DOHH2 (cell line): ENCODE results near the gene CNBP.

Experiments used
- H3F3A ChIP-seq: fragments of 200-600 bp; sonication (generic), shearing (Covaris generic); 2 replicates; pipeline ENCODE4 v1.6.0; 2016; ENCODE audit warnings: antibody characterized with exemption, mild to moderate bottlenecking; ENCODE audit not compliant: control insufficient read depth, insufficient read depth
- H3K27ac ChIP-seq: fragments of 200-600 bp; sonication (generic); 2 replicates; pipeline ENCODE4 v1.5.1; 2014; ENCODE audit warnings: low read depth, mild to moderate bottlenecking, low read length, moderate library complexity
- H3K27me3 ChIP-seq: fragments of 200-600 bp; sonication (generic); 2 replicates; pipeline ENCODE4 v1.6.1; 2014; ENCODE audit warnings: mild to moderate bottlenecking, low read length, mixed read lengths; ENCODE audit not compliant: control insufficient read depth
- H3K36me3 ChIP-seq: fragments of 200-600 bp; sonication (generic); 2 replicates; pipeline ENCODE4 v1.6.1; 2014; ENCODE audit warnings: mild to moderate bottlenecking, low read length, moderate library complexity, mixed read lengths; ENCODE audit not compliant: control insufficient read depth
- H3K4me1 ChIP-seq: fragments of 200-600 bp; sonication (generic); 2 replicates; pipeline ENCODE4 v1.6.1; 2014; ENCODE audit warnings: mild to moderate bottlenecking, low read length, mixed read lengths; ENCODE audit not compliant: control insufficient read depth
- H3K4me2 ChIP-seq: fragments of 200-600 bp; sonication (generic); 2 replicates; pipeline ENCODE4 v1.6.0; 2014; ENCODE audit warnings: mild to moderate bottlenecking, low read length, moderate library complexity
- H3K4me3 ChIP-seq: fragments of 200-600 bp; sonication (generic); 2 replicates; pipeline ENCODE4 v1.5.1; 2014; ENCODE audit warnings: mild to moderate bottlenecking, low read length, mixed read lengths
- H3K79me2 ChIP-seq: fragments of 200-600 bp; sonication (generic); 2 replicates; pipeline ENCODE4 v1.6.1; 2014; ENCODE audit warnings: mild to moderate bottlenecking, low read length, mixed read lengths; ENCODE audit not compliant: control insufficient read depth
- H3K9me2 ChIP-seq: fragments of 200-600 bp; sonication (generic); replicated peaks from 2 replicates; pipeline ENCODE4 v1.6.1; 2014; ENCODE audit warnings: mild to moderate bottlenecking, low read length, mixed read lengths; ENCODE audit not compliant: control insufficient read depth
- H3K9me3 ChIP-seq: fragments of 200-600 bp; sonication (generic); 2 replicates; pipeline ENCODE4 v1.6.1; 2014; ENCODE audit warnings: antibody characterized with exemption, low read length, mixed read lengths; ENCODE audit not compliant: control insufficient read depth, insufficient read depth
- H4K20me1 ChIP-seq: fragments of 200-600 bp; sonication (generic); 2 replicates; pipeline ENCODE4 v1.6.0; 2014; ENCODE audit warnings: low read depth, mild to moderate bottlenecking, antibody characterized with exemption, low read length, moderate library complexity; ENCODE audit not compliant: control insufficient read depth, insufficient read depth
- CTCF ChIP-seq: fragments of 200-600 bp; sonication (generic); IDR thresholded peaks from one replicate; pipeline ENCODE4 v1.5.1; 2014; ENCODE audit warnings: antibody characterized with exemption, mild to moderate bottlenecking, low read depth, low read length; ENCODE audit not compliant: poor library complexity, severe bottlenecking
- EZH2phosphoT487 ChIP-seq: fragments of 200-600 bp; sonication (generic); IDR thresholded peaks from 2 replicates; pipeline ENCODE4 v1.6.1; 2017; ENCODE audit warnings: borderline replicate concordance, mild to moderate bottlenecking, antibody characterized with exemption, low read length, moderate library complexity, mixed read lengths

CNBP gene

GRCh38 chr3:129122412-129123011 is 61.2 kb downstream of the CNBP start:
- no peak for TF ChIP-seq EZH2phosphoT487
- no peak for TF ChIP-seq CTCF
- H3F3A ChIP-seq: peaks cover 17% of the 10 kb centered on the region
- H3K4me1 ChIP-seq: peaks cover 33% of the 10 kb centered on the region
- no peaks in the 10 kb centered on the region for H3K36me3 ChIP-seq
- no peaks in the 10 kb centered on the region for H3K27me3 ChIP-seq
- H3K79me2 ChIP-seq: peaks cover 5% of the 10 kb centered on the region; the same call in 1 of the 2 replicates
- no peaks in the 10 kb centered on the region for H3K9me2 ChIP-seq
- H3K4me3 ChIP-seq: peak overlapping the region; percentile 78
- H3K4me2 ChIP-seq: peak overlapping the region; percentile 69
- H3K9me3 ChIP-seq: no peaks in the 10 kb centered on the region
- H3K27ac ChIP-seq: no peak overlapping the region
- peaks cover 5% of the 10 kb centered on the region; the same call in 1 of the 2 replicates for H4K20me1 ChIP-seq

GRCh38 chr3:129121792-129122411 is 61.8 kb downstream of the CNBP start, which contains the start of gene RAB43:
Gene RAB43, minus strand, starts transcription at chr3:129121804. Its CDS starts 315 bp downstream, at chr3:129121489.
- Histone ChIP-seq H3K79me2 (peaks cover 5% of the 10 kb centered on the region; the same call in 1 of the 2 replicates), H3K27ac (peak within 1 kb of the TSS; percentile 59), H3K27me3 (no peaks in the 10 kb centered on the region), H3K9me2 (no peaks in the 10 kb centered on the region), H3K4me1 (peaks cover 33% of the 10 kb centered on the region), H3K36me3 (no peaks in the 10 kb centered on the region), H3K9me3 (no peaks in the 10 kb centered on the region), H3K4me3 (peak within 1 kb of the TSS; percentile 87), H4K20me1 (peaks cover 5% of the 10 kb centered on the region; the same call in 1 of the 2 replicates), H3K4me2 (peak within 1 kb of the TSS; percentile 97), H3F3A (peaks cover 17% of the 10 kb centered on the region)
- TF ChIP-seq CTCF: no peak
- TF ChIP-seq EZH2phosphoT487: no peak

GRCh38 chr3:129121016-129121791 is 62.5 kb downstream of the CNBP start:
- H4K20me1 ChIP-seq: peaks cover 5% of the 10 kb centered on the region; the same call in 1 of the 2 replicates
- peaks cover 17% of the 10 kb centered on the region for H3F3A ChIP-seq
- H3K79me2 ChIP-seq: peaks cover 5% of the 10 kb centered on the region; the same call in 1 of the 2 replicates
- no peaks in the 10 kb centered on the region for H3K27me3 ChIP-seq
- no peaks in the 10 kb centered on the region for H3K9me2 ChIP-seq
- peak overlapping the region; percentile 97 for H3K4me2 ChIP-seq
- H3K27ac ChIP-seq: peak overlapping the region; percentile 59
- H3K9me3 ChIP-seq: no peaks in the 10 kb centered on the region
- peak overlapping the region; percentile 87 for H3K4me3 ChIP-seq
- TF ChIP-seq EZH2phosphoT487: no peak
- no peak for TF ChIP-seq CTCF
- peaks cover 38% of the 10 kb centered on the region for H3K4me1 ChIP-seq
- no peaks in the 10 kb centered on the region for H3K36me3 ChIP-seq
